ENCODE data around the gene TBC1D16.
A peak's percentile ranks its signal among the peaks of the same experiment; 100 is the strongest.

Gene TBC1D16

DNA sequence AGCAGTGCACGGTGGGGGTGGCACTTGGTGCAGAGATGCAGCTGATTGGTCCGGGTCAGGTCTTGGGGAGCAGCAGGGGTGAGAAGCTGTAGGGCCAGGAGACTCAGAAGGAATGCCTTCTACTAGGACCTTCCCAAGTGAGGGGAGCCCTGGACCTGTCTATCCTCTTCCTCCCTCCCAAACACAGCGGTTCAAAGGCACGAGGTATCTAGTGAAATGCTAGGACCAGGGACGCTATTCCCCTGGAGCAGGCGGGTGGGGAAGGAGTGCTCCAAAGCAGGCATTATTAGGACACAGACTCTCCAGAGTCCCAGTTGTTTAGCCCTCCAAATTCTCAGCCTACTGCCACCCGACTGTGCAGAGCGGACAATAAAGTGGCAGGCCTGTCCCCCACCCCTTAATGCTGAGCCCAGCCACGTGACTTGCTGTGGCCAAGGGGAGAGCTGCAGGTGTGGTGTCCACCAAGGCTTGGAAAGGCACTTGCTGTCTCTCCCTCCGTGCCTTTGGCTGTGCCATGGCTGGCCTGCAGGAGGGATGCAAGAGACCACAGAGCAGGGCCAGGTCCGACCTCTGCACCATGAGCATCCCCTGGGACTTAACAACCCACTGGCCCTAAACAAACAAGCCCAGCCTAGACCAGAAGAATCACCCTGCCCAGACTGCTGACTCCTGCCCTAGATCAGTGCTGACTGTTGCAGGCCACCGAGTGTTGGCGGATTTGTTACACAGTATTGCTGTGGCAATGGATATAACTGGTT is 97.2 kb downstream of the TBC1D16 start:
- no peak for DNase-seq (ENCODE audit: low read depth)
- no peak overlapping the region for H3K4me3 ChIP-seq (ENCODE audit: low read depth, low read length)
- TF ChIP-seq MYC (IDR thresholded peaks at IDR 0.05; ENCODE audit: low read depth, low read length) (no peak), POLR2A (IDR thresholded peaks at IDR 0.05; ENCODE audit: extremely low read depth, insufficient read length) (no peak)
- TF ChIP-seq, protein P1, sequence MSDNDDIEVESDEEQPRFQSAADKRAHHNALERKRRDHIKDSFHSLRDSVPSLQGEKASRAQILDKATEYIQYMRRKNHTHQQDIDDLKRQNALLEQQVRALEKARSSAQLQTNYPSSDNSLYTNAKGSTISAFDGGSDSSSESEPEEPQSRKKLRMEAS (IDR thresholded peaks at IDR 0.05; ENCODE audit: low read depth, low read length): no peak

DNA sequence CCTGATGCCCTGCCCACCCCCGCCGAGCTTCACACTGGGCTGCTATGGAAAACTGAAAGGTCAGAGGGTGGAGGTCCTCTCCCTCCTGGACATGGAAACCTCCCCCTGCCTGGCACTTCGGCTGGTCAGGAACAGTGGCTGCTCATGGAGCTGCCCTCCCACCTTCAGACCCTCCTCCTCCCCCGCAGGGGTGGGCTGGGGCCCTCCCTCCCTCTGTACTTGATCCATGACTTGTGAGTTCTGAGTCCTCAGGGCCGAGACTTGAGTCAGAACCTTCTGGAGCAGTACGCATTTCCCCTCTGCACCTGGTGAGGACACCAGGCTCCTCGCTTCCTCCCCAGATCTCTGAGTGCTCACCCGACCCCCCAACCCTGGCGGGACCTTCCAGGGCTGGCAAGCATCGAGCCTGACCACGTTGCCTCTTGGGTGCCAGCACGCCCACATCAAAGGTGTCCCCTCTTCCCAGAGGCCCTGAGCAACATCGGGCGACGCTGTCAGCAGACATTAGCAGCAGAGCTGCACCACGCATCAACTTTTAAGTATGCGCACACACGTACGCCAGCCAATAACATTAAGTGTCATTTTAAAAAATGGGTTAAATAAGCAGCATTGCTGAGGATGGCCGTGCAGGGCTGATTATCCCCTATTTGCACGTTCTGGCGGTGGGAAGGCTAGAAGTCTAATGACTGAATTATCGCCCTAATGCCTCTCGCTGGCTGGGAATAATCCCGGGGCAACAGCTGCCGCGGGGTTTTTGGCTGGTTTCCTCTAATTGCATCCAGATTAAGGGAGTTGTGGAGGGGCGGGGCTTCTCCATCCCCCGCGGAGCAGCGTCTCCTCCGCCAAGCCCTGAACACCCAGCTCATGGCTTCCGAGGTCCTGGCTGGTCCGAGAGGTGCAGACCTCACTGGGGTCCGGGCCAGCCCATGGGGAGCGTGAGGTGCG is 98.0 kb downstream of the TBC1D16 start:
- TF ChIP-seq, protein P2, sequence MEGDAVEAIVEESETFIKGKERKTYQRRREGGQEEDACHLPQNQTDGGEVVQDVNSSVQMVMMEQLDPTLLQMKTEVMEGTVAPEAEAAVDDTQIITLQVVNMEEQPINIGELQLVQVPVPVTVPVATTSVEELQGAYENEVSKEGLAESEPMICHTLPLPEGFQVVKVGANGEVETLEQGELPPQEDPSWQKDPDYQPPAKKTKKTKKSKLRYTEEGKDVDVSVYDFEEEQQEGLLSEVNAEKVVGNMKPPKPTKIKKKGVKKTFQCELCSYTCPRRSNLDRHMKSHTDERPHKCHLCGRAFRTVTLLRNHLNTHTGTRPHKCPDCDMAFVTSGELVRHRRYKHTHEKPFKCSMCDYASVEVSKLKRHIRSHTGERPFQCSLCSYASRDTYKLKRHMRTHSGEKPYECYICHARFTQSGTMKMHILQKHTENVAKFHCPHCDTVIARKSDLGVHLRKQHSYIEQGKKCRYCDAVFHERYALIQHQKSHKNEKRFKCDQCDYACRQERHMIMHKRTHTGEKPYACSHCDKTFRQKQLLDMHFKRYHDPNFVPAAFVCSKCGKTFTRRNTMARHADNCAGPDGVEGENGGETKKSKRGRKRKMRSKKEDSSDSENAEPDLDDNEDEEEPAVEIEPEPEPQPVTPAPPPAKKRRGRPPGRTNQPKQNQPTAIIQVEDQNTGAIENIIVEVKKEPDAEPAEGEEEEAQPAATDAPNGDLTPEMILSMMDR (IDR thresholded peaks at IDR 0.05; ENCODE audit: low read depth, low read length): no peak
- TF ChIP-seq MYC (IDR thresholded peaks at IDR 0.05; ENCODE audit: low read depth, low read length) (no peak), POLR2A (IDR thresholded peaks at IDR 0.05; ENCODE audit: extremely low read depth, insufficient read length) (no peak)
- TF ChIP-seq, protein P1 (IDR thresholded peaks at IDR 0.05; ENCODE audit: low read depth, low read length): no peak
- H3K4me3 ChIP-seq (ENCODE audit: low read depth, low read length): no peak overlapping the region
- no peak for DNase-seq (ENCODE audit: low read depth)

DNA sequence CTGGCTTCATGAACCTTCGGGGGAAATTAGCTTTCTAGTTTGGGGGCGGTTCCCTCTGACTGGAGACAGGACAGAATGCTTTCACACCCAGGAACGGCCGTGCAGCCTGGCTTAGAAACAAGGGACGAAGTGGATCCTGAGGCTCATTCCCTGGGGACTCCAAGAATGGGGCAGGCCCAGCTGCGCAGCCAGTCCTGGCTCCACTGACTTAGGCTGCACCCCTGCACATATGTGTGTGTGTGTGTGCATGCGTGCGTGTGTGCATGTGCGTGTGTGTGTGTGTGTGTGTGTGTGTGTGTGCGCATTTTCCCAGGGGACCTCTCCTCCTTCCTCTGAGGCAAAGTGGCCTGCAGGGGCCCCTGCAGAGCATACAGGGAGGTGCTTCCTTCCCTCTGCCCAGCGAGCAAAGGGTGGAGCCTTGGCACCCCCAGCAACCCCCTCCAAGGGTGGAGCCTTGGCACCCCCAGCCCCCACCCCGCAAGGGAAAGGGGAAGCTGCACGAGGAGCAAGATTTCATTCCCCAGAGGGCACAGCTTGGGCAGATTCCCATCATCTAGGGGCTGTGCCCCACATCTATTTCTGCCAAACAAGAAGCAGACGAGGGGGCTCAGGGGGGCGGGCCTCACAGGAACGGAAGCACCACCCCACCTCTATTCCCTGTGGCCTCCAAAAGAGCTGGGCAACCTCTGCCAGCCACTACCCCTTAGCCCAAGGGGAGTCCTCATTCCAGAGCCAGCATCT is 98.9 kb downstream of the TBC1D16 start:
- TF ChIP-seq, protein P2 (IDR thresholded peaks at IDR 0.05; ENCODE audit: low read depth, low read length): peak; percentile 6
- TF ChIP-seq POLR2A (IDR thresholded peaks at IDR 0.05; ENCODE audit: extremely low read depth, insufficient read length): no peak
- H3K4me3 ChIP-seq (ENCODE audit: low read depth, low read length): no peak overlapping the region
- peak; percentile 84 for DNase-seq (ENCODE audit: low read depth)

DNA sequence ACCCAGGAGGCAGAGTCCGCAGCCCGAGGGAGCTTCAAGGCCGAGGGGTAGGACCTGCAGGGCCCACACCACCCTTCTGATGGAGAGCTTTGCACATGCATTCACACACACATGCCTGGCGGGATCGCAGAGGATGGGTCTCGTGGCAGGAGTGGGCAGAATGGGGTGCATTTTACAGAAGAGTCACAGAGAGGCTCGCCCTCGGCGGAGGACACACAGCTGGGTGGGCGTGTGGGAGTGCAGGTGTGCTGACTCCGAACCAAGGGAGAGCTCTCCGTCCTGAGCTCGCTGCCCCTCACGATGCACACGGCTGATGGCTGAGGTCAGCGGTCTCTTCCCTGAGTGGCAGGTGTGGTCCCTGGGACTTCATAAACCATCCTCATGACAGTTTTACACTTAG is 99.6 kb downstream of the TBC1D16 start:
- H3K4me3 ChIP-seq (ENCODE audit: low read depth, low read length): no peak overlapping the region
- TF ChIP-seq POLR2A (IDR thresholded peaks at IDR 0.05; ENCODE audit: extremely low read depth, insufficient read length) (no peak), MYC (IDR thresholded peaks at IDR 0.05; ENCODE audit: low read depth, low read length) (no peak)
- TF ChIP-seq, protein P1 (IDR thresholded peaks at IDR 0.05; ENCODE audit: low read depth, low read length): no peak
- TF ChIP-seq, protein P2 (IDR thresholded peaks at IDR 0.05; ENCODE audit: low read depth, low read length): no peak
- no peak for DNase-seq (ENCODE audit: low read depth)

DNA sequence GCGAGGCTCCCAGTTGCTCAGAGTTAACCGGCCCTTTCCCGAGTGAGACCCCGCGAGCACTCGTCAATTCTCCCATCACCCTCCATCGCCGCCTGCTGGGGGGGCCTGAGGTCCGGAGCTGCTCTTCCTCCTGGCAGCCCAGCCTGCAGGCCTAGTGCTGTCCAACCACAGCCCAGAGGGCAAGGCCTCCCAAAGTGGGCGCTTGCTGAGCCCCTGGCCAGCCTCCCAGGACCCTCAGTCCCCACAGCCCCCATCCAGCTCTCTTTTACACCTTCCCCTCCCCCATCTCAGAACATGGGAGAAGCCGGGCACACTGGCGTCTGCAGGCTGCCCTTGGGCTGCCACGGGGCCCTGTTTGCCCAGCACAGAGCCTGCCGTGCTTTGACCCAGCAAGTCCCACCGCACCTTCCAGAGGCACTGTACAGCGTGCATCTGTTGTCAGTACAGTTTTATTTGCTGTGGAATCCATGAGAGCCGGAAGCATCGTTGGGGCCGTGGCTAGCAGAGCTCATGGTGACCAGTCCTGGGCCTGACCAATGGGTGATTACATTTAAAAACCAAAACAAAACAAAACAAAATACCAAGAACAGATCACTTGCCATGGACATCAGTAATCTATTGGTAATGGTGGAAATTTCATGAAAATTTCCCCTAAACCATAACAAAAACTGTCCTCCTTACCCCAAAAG is 100.3 kb downstream of the TBC1D16 start:
- no peak for DNase-seq (ENCODE audit: low read depth)
- TF ChIP-seq, protein P2 (IDR thresholded peaks at IDR 0.05; ENCODE audit: low read depth, low read length): no peak
- TF ChIP-seq POLR2A (IDR thresholded peaks at IDR 0.05; ENCODE audit: extremely low read depth, insufficient read length) (no peak), MYC (IDR thresholded peaks at IDR 0.05; ENCODE audit: low read depth, low read length) (no peak)
- TF ChIP-seq, protein P1 (IDR thresholded peaks at IDR 0.05; ENCODE audit: low read depth, low read length): no peak
- no peak overlapping the region for H3K4me3 ChIP-seq (ENCODE audit: low read depth, low read length)
